Inflammatory macrophage treated with lipopolysaccharide for 4 hours (primary cell): ENCODE data around the gene STK4.

Experiments
- DNase-seq: peaks from one replicate; pipeline ENCODE4 v3.0.0-alpha.2; 2020

The STK4 gene

GRCh38 chr20:45091366-45091765, 125.1 kb downstream of the STK4 start:
- no peak for DNase-seq

GRCh38 chr20:45092898-45093297, 126.6 kb downstream of the STK4 start:
- DNase-seq: no peak

- no peak for DNase-seq
Observed at GRCh38 chr20:45094201-45094600, 127.9 kb downstream of the STK4 start.

GRCh38 chr20:45094864-45095574, 128.7 kb downstream of the STK4 start:
- DNase-seq: no peak

GRCh38 chr20:45095805-45096238, 129.5 kb downstream of the STK4 start:
- DNase-seq: peak; percentile 47

- no peak for DNase-seq
Observed at GRCh38 chr20:45096781-45097180, 130.5 kb downstream of the STK4 start.

GRCh38 chr20:45097485-45098102, 131.3 kb downstream of the STK4 start:
- DNase-seq: peak; percentile 64

- DNase-seq: no peak
Observed at GRCh38 chr20:45098103-45098773, 131.9 kb downstream of the STK4 start.

GRCh38 chr20:45100563-45101245, 134.4 kb downstream of the STK4 start, which contains the start of gene KCNS1:
Gene KCNS1 (minus strand): TSS chr20:45101127. CDS start chr20:45099236, 1,891 bp downstream.
- DNase-seq: no peak

- DNase-seq: no peak
Observed at GRCh38 chr20:45101333-45101850, 135.1 kb downstream of the STK4 start.

GRCh38 chr20:45103072-45103471, 136.8 kb downstream of the STK4 start:
- DNase-seq: no peak

- DNase-seq: no peak
Observed at GRCh38 chr20:45104786-45105185, 138.5 kb downstream of the STK4 start.

GRCh38 chr20:45105317-45105716, 139.0 kb downstream of the STK4 start:
- no peak for DNase-seq

- no peak for DNase-seq
Observed at GRCh38 chr20:45109634-45110033, 143.3 kb downstream of the STK4 start.

- no peak for DNase-seq
Observed at GRCh38 chr20:45110301-45110700, 144.0 kb downstream of the STK4 start.

- no peak for DNase-seq
Observed at GRCh38 chr20:45111285-45111684, 145.0 kb downstream of the STK4 start.

GRCh38 chr20:45111799-45112471, 145.6 kb downstream of the STK4 start:
- no peak for DNase-seq

- no peak for DNase-seq
Observed at GRCh38 chr20:45112754-45113153, 146.4 kb downstream of the STK4 start.

- no peak for DNase-seq
Observed at GRCh38 chr20:45113865-45114264, 147.6 kb downstream of the STK4 start.

- DNase-seq: no peak
Observed at GRCh38 chr20:45114465-45115385, 148.4 kb downstream of the STK4 start, which contains the start of gene WFDC5. Gene WFDC5 (minus strand): TSS chr20:45115174. CDS start chr20:45115083, 91 bp downstream.

- no peak for DNase-seq
Observed at GRCh38 chr20:45115386-45115774, 149.1 kb downstream of the STK4 start.
